Adrenal gland (tissue), 12 donors: ENCODE results near the gene SDSL. TPM values are rescaled to one million over a fixed set of nuclear protein-coding genes. Genes with fewer than 3 reads are reported as not detected.

Experiments used
- DNase-seq, 7 donors: peaks; one replicate each; pipeline ENCODE4 v3.0.0-alpha.2; 2019 to 2020
- H3K27ac ChIP-seq, 5 donors: fragments of 200-600 bp; sonication (generic) in 4 of 5; 1 replicate in 3 of 5; 2 replicates in 2 of 5; pipeline versions ENCODE4 v1.5.1 to v1.8.0; 2016 to 2020; ENCODE audit warnings: mild to moderate bottlenecking in 1 of 5
- H3K27me3 ChIP-seq: fragments of 200-600 bp; 2 replicates; pipeline ENCODE4 v1.8.0; 2021
- H3K36me3 ChIP-seq, 2 donors: fragments of 200-600 bp; replicated peaks in 1 of 2; 1 replicate in 1 of 2; 2 replicates in 1 of 2; pipeline versions ENCODE4 v1.5.1 to v1.8.0; 2018 to 2022
- H3K4me1 ChIP-seq, 2 donors: fragments of 200-600 bp; replicated peaks in 1 of 2; 1 replicate in 1 of 2; 2 replicates in 1 of 2; pipeline versions ENCODE4 v1.5.1 to v1.8.0; 2018 to 2021
- H3K4me3 ChIP-seq, 4 donors: fragments of 200-600 bp; sonication (generic) in 3 of 4; one replicate each; pipeline ENCODE4 v1.5.1; 2016 to 2018
- H3K9me3 ChIP-seq, 3 donors: fragments of 200-600 bp; sonication (generic) in 1 of 3; replicated peaks in 1 of 3; 1 replicate in 2 of 3; 2 replicates in 1 of 3; pipeline versions ENCODE4 v1.5.1 to v1.8.0; 2016 to 2021
- POLR2A ChIP-seq, 2 donors: fragments of 450-650 bp; IDR thresholded peaks; one replicate each; pipeline ENCODE4 v1.6.1; 2017; ENCODE audit warnings: antibody characterized with exemption in 2 of 2, mild to moderate bottlenecking in 2 of 2, moderate library complexity in 1 of 2
- WGBS, 4 donors: extraction: QIAGEN DNeasy Blood & Tissue Kit in 2 of 4; methylation state at CpG; one replicate each; pipeline versions ENCODE4 v1.1.5 to v1.1.7; 2013 to 2017; 5-methylcytosine and 5-hydroxymethylcytosine counted together
- intact Hi-C, 2 donors: fragments of 100-400 bp; cut with DNase I; formaldehyde crosslinking; loops; one replicate each; pipeline versions ENCODE4 v1.14.1 to v1.15.0; 2022 to 2023
- polyA plus RNA-seq, 3 donors: library from polyadenylated mRNA; stranded (reverse); fragments of 200-250 nt in 2 of 3; fragments of 350-450 nt in 1 of 3; fragmentation: Illumina TruSeq in 1 of 3; extraction: RNeasy Lipid Tissue Mini Kit (QIAGEN cat#74804) in 1 of 3; gene quantifications; one replicate each; pipeline ENCODE4 v1.2.3, GENCODE V29; 2013 to 2014
- total RNA-seq, 9 donors: library from RNA; depleted of rRNA in 4 of 9; stranded (reverse); fragments of >200 nt in 4 of 9; fragments of 120-200 nt in 1 of 9; fragmentation: NEBNext Ultra II Directional in 1 of 9; extraction: Animal tissue kit (Norgen Biotek cat#: 25700) in 1 of 9; gene quantifications; one replicate each; pipeline versions ENCODE4 v1.1.0 to v1.2.4, GENCODE V29; 2013 to 2023
- TF ChIP-seq, protein P1 (sequence below), 6 experiments: fragments of 450-650 bp in 4 of 6; fragments of 200-600 bp in 2 of 6; sonication (generic) in 1 of 6; IDR thresholded peaks; 1 replicate in 5 of 6; 2 replicates in 1 of 6; pipeline versions ENCODE4 v1.5.1 to v1.8.0; 2016 to 2021; ENCODE audit warnings: antibody characterized with exemption in 6 of 6, mild to moderate bottlenecking in 2 of 6, moderate library complexity in 1 of 6
- donor health status: healthy with polysubstance abuse.
- donor health status: Bipolar disorder and iron deficiency.
- donor health status: DM: yes; HTN: yes; CAD: no.
- donor health status: DM: no; HTN: no; CAD: no.
- donor health status: DM: no; HTN: no; CAD: no.
- donor health status: DM: yes; HTN: yes; CAD: no.

Gene SDSL
- total and polyA plus RNA-seq, 12 donors = 11.6 to 111 (median 24.9) TPM

DNA sequence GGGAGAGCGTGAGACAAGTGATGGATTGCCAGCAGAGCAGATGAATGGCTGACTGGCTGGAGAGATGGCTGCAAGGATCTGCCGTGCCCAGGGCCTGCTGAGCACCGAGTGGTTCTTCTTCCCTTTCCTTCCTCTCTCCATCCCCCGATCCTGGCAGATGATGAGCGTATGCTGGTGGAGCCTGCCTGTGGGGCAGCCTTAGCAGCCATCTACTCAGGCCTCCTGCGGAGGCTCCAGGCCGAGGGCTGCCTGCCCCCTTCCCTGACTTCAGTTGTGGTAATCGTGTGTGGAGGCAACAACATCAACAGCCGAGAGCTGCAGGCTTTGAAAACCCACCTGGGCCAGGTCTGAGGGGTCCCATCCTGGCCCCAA, 15.5 kb downstream of the SDSL start:
- 75 to 88% (median 82%) methylated on average over 5 to 9 of the region's 9 CpGs for WGBS, 4 donors
- H3K9me3 ChIP-seq = no peaks in the 10 kb centered on the region
- peak in 1 of 7 donors; percentile 1 for DNase-seq
- H3K27ac ChIP-seq = no peak overlapping the region
- intact Hi-C loops = loop anchor here in 1 of 2 donors (10.0 kb wide), 1 partner anchor 383 kb away; the partner anchor contains the start of gene DTX1
- no peaks in the 10 kb centered on the region for H3K4me1 ChIP-seq
- no peak overlapping the region for H3K4me3 ChIP-seq
- H3K36me3 ChIP-seq = no peaks in the 10 kb centered on the region
- H3K27me3 ChIP-seq = no peaks in the 10 kb centered on the region
- TF ChIP-seq, protein P1, sequence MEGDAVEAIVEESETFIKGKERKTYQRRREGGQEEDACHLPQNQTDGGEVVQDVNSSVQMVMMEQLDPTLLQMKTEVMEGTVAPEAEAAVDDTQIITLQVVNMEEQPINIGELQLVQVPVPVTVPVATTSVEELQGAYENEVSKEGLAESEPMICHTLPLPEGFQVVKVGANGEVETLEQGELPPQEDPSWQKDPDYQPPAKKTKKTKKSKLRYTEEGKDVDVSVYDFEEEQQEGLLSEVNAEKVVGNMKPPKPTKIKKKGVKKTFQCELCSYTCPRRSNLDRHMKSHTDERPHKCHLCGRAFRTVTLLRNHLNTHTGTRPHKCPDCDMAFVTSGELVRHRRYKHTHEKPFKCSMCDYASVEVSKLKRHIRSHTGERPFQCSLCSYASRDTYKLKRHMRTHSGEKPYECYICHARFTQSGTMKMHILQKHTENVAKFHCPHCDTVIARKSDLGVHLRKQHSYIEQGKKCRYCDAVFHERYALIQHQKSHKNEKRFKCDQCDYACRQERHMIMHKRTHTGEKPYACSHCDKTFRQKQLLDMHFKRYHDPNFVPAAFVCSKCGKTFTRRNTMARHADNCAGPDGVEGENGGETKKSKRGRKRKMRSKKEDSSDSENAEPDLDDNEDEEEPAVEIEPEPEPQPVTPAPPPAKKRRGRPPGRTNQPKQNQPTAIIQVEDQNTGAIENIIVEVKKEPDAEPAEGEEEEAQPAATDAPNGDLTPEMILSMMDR (IDR thresholded peaks at IDR 0.05) = no peak
- TF ChIP-seq POLR2A (IDR thresholded peaks at IDR 0.05) = no peak

DNA sequence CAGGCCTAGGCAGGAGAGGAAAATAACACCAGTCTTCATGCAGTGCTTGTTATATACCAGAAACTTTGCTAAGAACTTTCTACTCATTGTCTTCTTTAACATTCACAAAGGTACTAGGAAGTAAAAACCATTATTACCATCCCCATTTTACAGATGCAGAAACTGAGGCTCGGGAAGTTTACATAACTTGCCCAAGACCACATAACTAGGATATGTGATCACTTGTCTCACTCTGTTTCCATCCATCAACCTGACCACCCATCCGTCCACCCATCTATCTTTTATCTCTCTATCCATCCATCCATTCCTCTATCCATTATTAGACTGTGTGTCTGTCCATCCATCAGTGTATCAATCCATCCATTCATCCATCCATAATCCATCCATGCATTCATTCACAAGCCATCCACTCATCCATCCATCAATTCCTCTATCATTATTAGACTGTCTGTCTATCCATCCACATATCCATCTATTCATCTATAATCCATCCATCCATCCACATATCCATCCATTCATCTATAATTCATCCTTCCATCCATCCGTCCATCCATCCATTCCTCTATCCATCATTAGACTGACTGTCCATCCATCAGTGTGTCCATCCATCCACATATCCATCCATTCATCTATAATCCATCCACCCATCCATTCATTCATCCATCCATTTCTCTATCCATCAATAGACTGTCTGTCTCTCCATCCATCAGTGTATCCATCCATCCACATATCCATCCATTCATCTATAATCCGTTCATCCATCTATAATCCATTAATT, 16.5 kb downstream of the SDSL start:
- TF ChIP-seq, protein P1 (IDR thresholded peaks at IDR 0.05) = no peak
- TF ChIP-seq POLR2A (IDR thresholded peaks at IDR 0.05) = no peak
- no peaks in the 10 kb centered on the region for H3K4me1 ChIP-seq
- DNase-seq = no peak
- WGBS, 4 donors = 61 to 76% (median 66%) methylated on average over 4 of the region's 4 CpGs
- no peak overlapping the region for H3K4me3 ChIP-seq
- intact Hi-C loops = loop anchor here in 1 of 2 donors (10.0 kb wide), 1 partner anchor 384 kb away; the partner anchor contains the start of gene DTX1
- H3K9me3 ChIP-seq = no peaks in the 10 kb centered on the region
- no peak overlapping the region for H3K27ac ChIP-seq
- H3K27me3 ChIP-seq = no peaks in the 10 kb centered on the region
- no peaks in the 10 kb centered on the region for H3K36me3 ChIP-seq

DNA sequence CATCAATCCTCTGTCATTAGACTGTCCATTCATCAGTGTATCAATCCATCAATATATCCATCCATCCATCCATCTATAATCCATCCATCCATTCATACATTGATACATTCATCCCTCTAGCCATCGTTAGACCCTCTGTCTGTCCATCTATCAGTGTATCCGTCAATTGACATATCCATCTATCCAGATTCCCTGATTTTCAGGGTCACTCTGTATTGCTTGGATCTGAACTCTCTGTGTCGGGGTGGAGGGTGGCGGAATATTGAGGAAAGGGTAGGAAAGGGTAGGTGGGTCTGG, 17.1 kb downstream of the SDSL start:
- TF ChIP-seq, protein P1 (IDR thresholded peaks at IDR 0.05) = no peak
- no peak for TF ChIP-seq POLR2A (IDR thresholded peaks at IDR 0.05)
- no peaks in the 10 kb centered on the region for H3K4me1 ChIP-seq
- no peaks in the 10 kb centered on the region for H3K9me3 ChIP-seq
- no peaks in the 10 kb centered on the region for H3K36me3 ChIP-seq
- H3K4me3 ChIP-seq = no peak overlapping the region
- no peak overlapping the region for H3K27ac ChIP-seq
- WGBS, 4 donors = 32 to 38% (median 34%) methylated on average over 4 of the region's 4 CpGs
- no peak for DNase-seq
- H3K27me3 ChIP-seq = no peaks in the 10 kb centered on the region
- intact Hi-C loops = loop anchor here in 1 of 2 donors (10.0 kb wide), 1 partner anchor 384 kb away; the partner anchor contains the start of gene DTX1

DNA sequence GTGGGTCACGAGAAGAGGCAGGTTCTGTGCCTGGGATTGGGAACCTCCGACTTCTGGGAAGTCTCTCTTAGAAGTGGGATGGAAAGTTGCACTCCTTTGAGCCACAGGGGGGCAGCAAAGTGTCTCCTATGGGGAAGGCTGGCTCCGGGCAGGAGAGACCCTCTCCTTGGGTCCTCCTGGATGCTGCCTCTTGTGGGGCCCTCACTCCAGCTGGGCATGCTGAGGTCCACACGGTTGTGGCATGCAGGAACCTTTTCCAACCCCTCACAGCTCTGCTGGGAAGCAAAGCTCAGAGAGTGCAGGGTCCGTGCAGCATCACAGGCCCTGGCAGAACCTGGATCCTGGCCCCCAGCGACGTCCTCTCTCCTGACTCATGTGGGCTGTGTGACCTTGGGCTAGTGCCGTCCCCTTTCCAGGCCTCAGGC, 17.4 kb downstream of the SDSL start:
- no peak for TF ChIP-seq POLR2A (IDR thresholded peaks at IDR 0.05)
- TF ChIP-seq, protein P1 (IDR thresholded peaks at IDR 0.05) = peak; percentile 42 to 63 (median 54)
- H3K36me3 ChIP-seq = no peaks in the 10 kb centered on the region
- H3K9me3 ChIP-seq = no peaks in the 10 kb centered on the region
- no peak overlapping the region for H3K4me3 ChIP-seq
- no peak overlapping the region for H3K27ac ChIP-seq
- 0 to 21% (median 19%) methylated on average over 2 to 8 of the region's 8 CpGs for whole genome bisulfite sequencing, 4 donors
- no peaks in the 10 kb centered on the region for H3K27me3 ChIP-seq
- intact Hi-C loops = loop anchor here in 1 of 2 donors (10.0 kb wide), 1 partner anchor 385 kb away; the partner anchor contains the start of gene DTX1
- peak in 5 of 7 donors; percentile 51 to 66 (median 58) for DNase-seq
- H3K4me1 ChIP-seq = no peaks in the 10 kb centered on the region
